PFSK-1 (cell line): ENCODE results near the gene ICOS.

ENCODE experiments used
- SIN3A ChIP-seq: IDR thresholded peaks from 2 replicates; pipeline ENCODE4 v1.6.1; 2012; ENCODE audit warnings: mild to moderate bottlenecking, low read length, moderate library complexity, borderline replicate concordance; ENCODE audit not compliant: insufficient read depth
- TAF1 ChIP-seq: IDR thresholded peaks from 2 replicates; pipeline ENCODE4 v1.6.1; 2012; ENCODE audit warnings: low read length, control low read depth, borderline replicate concordance; ENCODE audit not compliant: insufficient read depth

GRCh38 chr2:203893401-203893800 is 43.2 kb upstream of the ICOS start:
- TF ChIP-seq SIN3A (no peak), TAF1 (no peak)
